HepG2 (cell line): ENCODE measurements around the gene APBA1. TPM values are rescaled to one million over a fixed set of nuclear protein-coding genes. Genes with fewer than 3 reads are reported as not detected.
"Not testable (repeated sequence)": the region's sequence is repeated elsewhere in the genome, so short reads cannot be mapped to it uniquely, and the experiment has no call there.

Experiments used
- ATAC-seq: fragments of 200-7000 bp; cut with Tn5 transposase; 3 replicates; pipeline ENCODE4 v1.9.1; 2020; ENCODE audit warnings: mild to moderate bottlenecking, moderate library complexity
- BruUV-seq: library from RNA; stranded (reverse); fragments of 400-500 nt; replicated peaks from 2 replicates; lab custom pipeline; 2021; lab: Mats Ljungman, UMichigan
- CTCF ChIA-PET: fragments of 300-600 bp; formaldehyde crosslinking; extraction: SDS; loops from one replicate; lab custom pipeline; 2021; ENCODE audit warnings: low total read pairs, inconsistent platforms, low intra/inter-chr PET ratio; lab: Yijun Ruan, JAX
- POLR2A ChIA-PET: fragments of 350-600 bp; sonication (Branson Sonifier 250); formaldehyde crosslinking; loops from one replicate; lab custom pipeline; 2020; ENCODE audit warnings: antibody characterized with exemption, inconsistent platforms; lab: Yijun Ruan, JAX
- DNase-seq: peaks from one replicate; pipeline ENCODE4 v3.0.0-alpha.2; 2015; ENCODE audit warnings: low spot score
- FAIRE-seq: peaks from 3 replicates; lab custom pipeline; 2011; peaks lifted over from hg19 to GRCh38; lab: Jason Lieb, UNC
- H2AFZ ChIP-seq: one replicate; pipeline ENCODE4 v1.6.1; 2011; ENCODE audit warnings: low read length, inconsistent platforms
- H3K27ac ChIP-seq: fragments of 300-600 bp; 3 replicates; pipeline ENCODE4 v1.8.0; 2011; ENCODE audit warnings: mixed run types, mild to moderate bottlenecking, mixed read lengths, low read length, inconsistent platforms; ENCODE audit not compliant: insufficient read depth; ENCODE audit errors: extremely low read length
- H3K27me3 ChIP-seq, 2 experiments: fragments of 200-600 bp in 1 of 2; 2 replicates in 1 of 2; 3 replicates in 1 of 2; pipeline versions ENCODE4 v1.6.0 to v1.8.0; 2011; ENCODE audit warnings: low read length in 2 of 2, mild to moderate bottlenecking in 2 of 2, moderate library complexity in 2 of 2, inconsistent platforms in 1 of 2; ENCODE audit not compliant: insufficient read depth in 2 of 2, control insufficient read depth in 1 of 2
- H3K36me3 ChIP-seq, 2 experiments: fragments of 200-600 bp in 1 of 2; replicated peaks in 1 of 2; 2 replicates in 1 of 2; 3 replicates in 1 of 2; pipeline versions ENCODE4 v1.5.1 to v1.8.0; 2011; ENCODE audit warnings: low read length in 2 of 2, inconsistent platforms in 1 of 2; ENCODE audit not compliant: insufficient read depth in 2 of 2, control insufficient read depth in 1 of 2
- H3K4me1 ChIP-seq: 2 replicates; pipeline ENCODE4 v1.5.1; 2012; ENCODE audit warnings: low read length, inconsistent platforms; ENCODE audit not compliant: insufficient read depth
- H3K4me2 ChIP-seq: 2 replicates; pipeline ENCODE4 v1.6.0; 2011; ENCODE audit warnings: low read depth, low read length, inconsistent platforms
- H3K4me3 ChIP-seq, 3 experiments: fragments of 200-600 bp in 1 of 3; sonication (generic), shearing (Covaris generic) in 1 of 3; replicated peaks in 1 of 3; 2 replicates each; pipeline ENCODE4 v1.5.1; 2011 to 2016; ENCODE audit warnings: low read length in 3 of 3, inconsistent platforms in 2 of 3, low read depth in 2 of 3, mild to moderate bottlenecking in 2 of 3, control low read depth in 1 of 3, mixed read lengths in 1 of 3; ENCODE audit not compliant: insufficient read depth in 1 of 3
- H3K79me2 ChIP-seq: one replicate; pipeline ENCODE4 v1.6.1; 2011; ENCODE audit warnings: low read length, inconsistent platforms; ENCODE audit not compliant: insufficient read depth
- H3K9ac ChIP-seq: 2 replicates; pipeline ENCODE4 v1.6.0; 2011; ENCODE audit warnings: mild to moderate bottlenecking, low read depth, low read length, inconsistent platforms; ENCODE audit not compliant: insufficient read depth
- H3K9me3 ChIP-seq: 2 replicates; pipeline ENCODE4 v1.5.1; 2012; ENCODE audit warnings: mild to moderate bottlenecking, low read length
- H4K20me1 ChIP-seq: 2 replicates; pipeline ENCODE4 v1.6.0; 2011; ENCODE audit warnings: inconsistent platforms, mild to moderate bottlenecking, low read length, moderate library complexity; ENCODE audit not compliant: insufficient read depth
- HOXA7 ChIP-seq: sonication (generic); formaldehyde crosslinking; IDR thresholded peaks from 2 replicates; pipeline ENCODE4 v1.8.1; 2022; ENCODE audit warnings: mild to moderate bottlenecking, missing genetic modification reagents, moderate library complexity
- KLF9 ChIP-seq: IDR thresholded peaks from 2 replicates; pipeline ENCODE4 v1.6.1; 2016; ENCODE audit warnings: low read depth
- PHB2 ChIP-seq: fragments of 450-650 bp; IDR thresholded peaks from 2 replicates; pipeline ENCODE4 v1.6.1; 2018; ENCODE audit not compliant: partially characterized antibody
- PHF20 ChIP-seq: sonication (generic); formaldehyde crosslinking; IDR thresholded peaks from 2 replicates; pipeline ENCODE4 v1.5.0; 2020; ENCODE audit warnings: mild to moderate bottlenecking, missing genetic modification reagents
- POLR2A ChIP-seq, 2 experiments: IDR thresholded peaks; 2 replicates each; pipeline ENCODE4 v1.6.1; 2011; ENCODE audit warnings: low read depth in 2 of 2, low read length in 2 of 2, mild to moderate bottlenecking in 1 of 2, moderate library complexity in 1 of 2; ENCODE audit not compliant: insufficient read depth in 1 of 2
- SCMH1 ChIP-seq: sonication (generic); formaldehyde crosslinking; IDR thresholded peaks from 2 replicates; pipeline ENCODE4 v1.9.0; 2021; ENCODE audit warnings: missing genetic modification reagents, mild to moderate bottlenecking, borderline replicate concordance
- SMAD9 ChIP-seq: sonication (generic); formaldehyde crosslinking; IDR thresholded peaks from 2 replicates; pipeline ENCODE4 v1.5.1; 2020; ENCODE audit warnings: mild to moderate bottlenecking, missing genetic modification reagents
- THAP7 ChIP-seq: sonication (generic); formaldehyde crosslinking; IDR thresholded peaks from 2 replicates; pipeline ENCODE4 v1.8.1; 2023; ENCODE audit warnings: mild to moderate bottlenecking, missing genetic modification reagents
- ZNF574 ChIP-seq: sonication (generic); formaldehyde crosslinking; IDR thresholded peaks from 2 replicates; pipeline ENCODE4 v1.4.0; 2020; ENCODE audit warnings: missing genetic modification reagents
- WGBS: methylation state at CpG from one replicate; pipeline ENCODE4 v1.1.6; 2017; ENCODE audit warnings: low lambda C conversion rate; 5-methylcytosine and 5-hydroxymethylcytosine counted together
- in situ Hi-C: cut with HindIII; loops from 2 replicates; pipeline ENCODE4 v1.10.0; 2017; ENCODE audit warnings: low pct_unique_long_range_greater_than_20kb; ENCODE audit not compliant: extremely low pct_ligation_motif_present
- intact Hi-C: fragments of 100-400 bp; cut with micrococcal nuclease; formaldehyde crosslinking; loops from one replicate; pipeline ENCODE4 v1.10.0; 2022; ENCODE audit not compliant: unreplicated experiment
- polyA plus RNA-seq, 8 experiments: library from polyadenylated mRNA; depleted of rRNA in 3 of 8; stranded (reverse) in 7 of 8; unstranded in 1 of 8; fragments of >200 nt; fragmentation: Illumina TruSeq in 4 of 8; extraction: Trizol in 4 of 8; gene quantifications; 2 replicates each; pipeline versions ENCODE4 v1.2.1 to v1.2.3, GENCODE V29; 2011 to 2016; ENCODE audit warnings: low read depth in 4 of 8, missing spikeins in 1 of 8, mixed read lengths in 1 of 8; ENCODE audit not compliant: insufficient read depth in 1 of 8
- total RNA-seq, 5 experiments: library from RNA; depleted of rRNA; stranded (reverse); fragments of >200 nt; fragmentation: Illumina TruSeq; extraction: Trizol; gene quantifications; 2 replicates each; pipeline ENCODE4 v1.2.3, GENCODE V29; 2016; ENCODE audit warnings: low read depth in 1 of 5

The APBA1 gene
- total and polyA plus RNA-seq, 2 of the 13 experiments (the other 11 are each of a cell fraction or from before 2014, with no cell fraction given) = 0.15 TPM; not detected in 1

DNA sequence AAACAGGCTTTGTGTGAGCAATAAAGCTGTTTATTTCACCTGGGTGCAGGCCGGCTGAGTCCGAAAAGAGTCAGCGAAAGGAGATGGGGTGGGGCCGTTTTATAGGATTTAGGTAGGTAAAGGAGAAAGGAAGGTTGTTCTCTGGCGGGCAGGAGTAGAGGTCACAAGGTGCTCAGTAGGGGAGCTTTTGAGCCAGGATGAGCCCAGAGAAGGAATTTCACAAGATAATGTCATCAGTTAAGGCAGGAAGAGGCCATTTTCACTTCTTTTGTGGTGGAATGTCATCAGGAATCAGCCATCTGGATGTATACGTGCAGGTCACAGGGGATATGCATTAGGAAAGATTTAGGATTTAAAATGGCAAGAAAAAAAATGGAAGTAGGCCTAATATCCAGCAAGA, 262.2 kb downstream of the APBA1 start:
- BruUV-seq, DNase-seq, H3K4me3 ChIP-seq, H3K4me2 ChIP-seq, H4K20me1 ChIP-seq, in situ Hi-C loops, H3K79me2 ChIP-seq, H3K36me3 ChIP-seq, POLR2A ChIA-PET, intact Hi-C loops, H3K9ac ChIP-seq, H3K9me3 ChIP-seq, FAIRE-seq, ATAC-seq, H2AFZ ChIP-seq, CTCF ChIA-PET, H3K4me1 ChIP-seq, H3K27ac ChIP-seq: not testable (repeated sequence)
- 68% methylated on average over 6 of the region's 6 CpGs for WGBS
- peaks cover 0 to 25% of the 10 kb centered on the region in 2 experiments; a peak in 2 of 5 replicates for H3K27me3 ChIP-seq

DNA sequence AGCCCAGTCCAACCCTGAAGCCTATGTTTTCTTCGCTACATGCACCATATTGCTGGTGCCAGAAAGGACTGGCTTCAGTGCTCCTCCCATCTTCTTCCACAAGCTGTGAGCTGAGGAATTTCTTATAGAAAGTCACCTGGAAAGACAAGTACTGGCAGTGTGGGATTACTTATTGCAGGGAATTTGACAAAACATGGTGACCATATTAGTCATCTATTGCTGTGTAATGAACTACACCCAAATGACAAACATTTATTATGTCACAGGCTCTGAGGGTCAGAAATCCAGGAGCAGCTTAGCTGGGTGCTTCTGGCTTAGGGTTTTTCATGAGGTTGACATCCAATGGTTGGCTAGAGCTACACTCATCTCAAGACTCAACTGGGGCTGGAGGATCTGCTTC, 271.7 kb downstream of the APBA1 start:
- Histone ChIP-seq H2AFZ (no peak overlapping the region), H3K79me2 (no peaks in the 10 kb centered on the region), H3K4me3 (no peak overlapping the region), H3K9me3 (no peaks in the 10 kb centered on the region), H3K27ac (no peak overlapping the region), H3K4me1 (no peaks in the 10 kb centered on the region), H3K4me2 (no peak overlapping the region), H3K36me3 (no peaks in the 10 kb centered on the region), H4K20me1 (no peaks in the 10 kb centered on the region), H3K9ac (no peak overlapping the region), H3K27me3 (0 out of 5 replicates have a peak, but pooled peaks cover 0 to 5% of the 10 kb centered on the region in 2 experiments)
- FAIRE-seq = no peak
- 0% methylated on average over 1 of the region's 1 CpG for WGBS
- ATAC-seq = no peak
- DNase-seq = no peak
- POLR2A ChIA-PET = no interaction called here
- CTCF ChIA-PET = no interaction called here
- intact Hi-C loops = no loop called here
- BruUV-seq = no TSS peak
- in situ Hi-C loops = no loop called here
- TF ChIP-seq SMAD9 (CRISPR knock-in tag) (no peak), HOXA7 (CRISPR knock-in tag) (no peak), POLR2A (IDR thresholded peaks at IDR 0.05; ENCODE audit: insufficient read depth in 1 of 2, low read depth in 2 of 2, low read length in 2 of 2) (no peak), PHB2 (no peak), ZNF574 (no peak), KLF9 (no peak), SCMH1 (no peak), PHF20 (CRISPR knock-in tag) (no peak), THAP7 (CRISPR knock-in tag) (no peak)
